ENCODE data around the gene INCA1.
A peak's percentile ranks its signal among the peaks of the same experiment; 100 is the strongest.

INCA1 gene

GRCh38 chr17:5003214-5003867, 6.0 kb upstream of the INCA1 start:
- H3K4me1 ChIP-seq (ENCODE audit: control insufficient read depth, low read depth, low read length), result peaks cover 16% of the 10 kb centered on the region
- no peaks in the 10 kb centered on the region for H3K9me3 ChIP-seq (ENCODE audit: control insufficient read depth, low read depth, low read length)
- no peak overlapping the region for H3K27ac ChIP-seq (ENCODE audit: low read length)
- H3K4me3 ChIP-seq (ENCODE audit: low read length), result no peak overlapping the region
- H3K9ac ChIP-seq (ENCODE audit: low read length), result no peak overlapping the region
- peaks cover 62% of the 10 kb centered on the region for H3K36me3 ChIP-seq (ENCODE audit: control insufficient read depth, low read depth, low read length)
- H3K27me3 ChIP-seq (ENCODE audit: control insufficient read depth, insufficient read depth, low read length), result no peaks in the 10 kb centered on the region

GRCh38 chr17:5002121-5002788, 4.9 kb upstream of the INCA1 start:
- Histone ChIP-seq H3K27me3 (ENCODE audit: control insufficient read depth, insufficient read depth, low read length) (no peaks in the 10 kb centered on the region), H3K27ac (ENCODE audit: low read length) (no peak overlapping the region)

GRCh38 chr17:5000237-5000639, 2.9 kb upstream of the INCA1 start:
- no peak overlapping the region for H3K9ac ChIP-seq (ENCODE audit: low read length)
- H3K36me3 ChIP-seq (ENCODE audit: control insufficient read depth, low read depth, low read length), result peaks cover 40% of the 10 kb centered on the region
- peaks cover 14% of the 10 kb centered on the region for H3K27me3 ChIP-seq (ENCODE audit: control insufficient read depth, insufficient read depth, low read length)
- no peak overlapping the region for H3K27ac ChIP-seq (ENCODE audit: low read length)
- H3K4me3 ChIP-seq (ENCODE audit: low read length), result no peak overlapping the region
- H3K9me3 ChIP-seq (ENCODE audit: control insufficient read depth, low read depth, low read length), result no peaks in the 10 kb centered on the region
- peaks cover 16% of the 10 kb centered on the region for H3K4me1 ChIP-seq (ENCODE audit: control insufficient read depth, low read depth, low read length)

More at GRCh38 chr17:5002121-5002788, 4.9 kb upstream of the INCA1 start:
- Histone ChIP-seq H3K4me1 (ENCODE audit: control insufficient read depth, low read depth, low read length) (peaks cover 16% of the 10 kb centered on the region), H3K9ac (ENCODE audit: low read length) (no peak overlapping the region), H3K4me3 (ENCODE audit: low read length) (no peak overlapping the region), H3K9me3 (ENCODE audit: control insufficient read depth, low read depth, low read length) (no peaks in the 10 kb centered on the region), H3K36me3 (ENCODE audit: control insufficient read depth, low read depth, low read length) (peaks cover 51% of the 10 kb centered on the region)

- Histone ChIP-seq H3K4me3 (ENCODE audit: low read length) (peak overlapping the region; percentile 87), H3K27me3 (ENCODE audit: control insufficient read depth, insufficient read depth, low read length) (peaks cover 14% of the 10 kb centered on the region), H3K4me1 (ENCODE audit: control insufficient read depth, low read depth, low read length) (peaks cover 16% of the 10 kb centered on the region), H3K9ac (ENCODE audit: low read length) (peak overlapping the region; percentile 9), H3K9me3 (ENCODE audit: control insufficient read depth, low read depth, low read length) (no peaks in the 10 kb centered on the region), H3K27ac (ENCODE audit: low read length) (no peak overlapping the region), H3K36me3 (ENCODE audit: control insufficient read depth, low read depth, low read length) (peaks cover 33% of the 10 kb centered on the region)
Observed at GRCh38 chr17:4999430-5000093, 2.2 kb upstream of the INCA1 start.

- H3K4me1 ChIP-seq (ENCODE audit: control insufficient read depth, low read depth, low read length), result peaks cover 16% of the 10 kb centered on the region
- no peaks in the 10 kb centered on the region for H3K9me3 ChIP-seq (ENCODE audit: control insufficient read depth, low read depth, low read length)
- H3K27me3 ChIP-seq (ENCODE audit: control insufficient read depth, insufficient read depth, low read length), result peaks cover 18% of the 10 kb centered on the region
- peaks cover 26% of the 10 kb centered on the region for H3K36me3 ChIP-seq (ENCODE audit: control insufficient read depth, low read depth, low read length)
- peak overlapping the region; percentile 87 for H3K4me3 ChIP-seq (ENCODE audit: low read length)
- peak overlapping the region; percentile 68 for H3K9ac ChIP-seq (ENCODE audit: low read length)
- H3K27ac ChIP-seq (ENCODE audit: low read length), result no peak overlapping the region
Observed at GRCh38 chr17:4998732-4999429, 1.6 kb upstream of the INCA1 start.

GRCh38 chr17:4998027-4998731, 857 bp upstream of the INCA1 start:
- Histone ChIP-seq H3K9ac (ENCODE audit: low read length) (peak overlapping the region; percentile 68), H3K9me3 (ENCODE audit: control insufficient read depth, low read depth, low read length) (no peaks in the 10 kb centered on the region), H3K36me3 (ENCODE audit: control insufficient read depth, low read depth, low read length) (peaks cover 19% of the 10 kb centered on the region), H3K4me3 (ENCODE audit: low read length) (peak overlapping the region; percentile 87), H3K4me1 (ENCODE audit: control insufficient read depth, low read depth, low read length) (peaks cover 16% of the 10 kb centered on the region), H3K27me3 (ENCODE audit: control insufficient read depth, insufficient read depth, low read length) (peaks cover 18% of the 10 kb centered on the region), H3K27ac (ENCODE audit: low read length) (no peak overlapping the region)

GRCh38 chr17:4994081-4994595, 3.2 kb downstream of the INCA1 start:
- Histone ChIP-seq H3K9ac (ENCODE audit: low read length) (no peak overlapping the region), H3K9me3 (ENCODE audit: control insufficient read depth, low read depth, low read length) (no peaks in the 10 kb centered on the region), H3K27me3 (ENCODE audit: control insufficient read depth, insufficient read depth, low read length) (peaks cover 24% of the 10 kb centered on the region), H3K4me3 (ENCODE audit: low read length) (no peak overlapping the region), H3K36me3 (ENCODE audit: control insufficient read depth, low read depth, low read length) (no peaks in the 10 kb centered on the region), H3K4me1 (ENCODE audit: control insufficient read depth, low read depth, low read length) (peaks cover 6% of the 10 kb centered on the region), H3K27ac (ENCODE audit: low read length) (no peak overlapping the region)

GRCh38 chr17:4987767-4988567, 9.4 kb downstream of the INCA1 start:
- no peak overlapping the region for H3K27ac ChIP-seq (ENCODE audit: low read length)
- peak overlapping the region; percentile 64 for H3K4me3 ChIP-seq (ENCODE audit: low read length)
- no peaks in the 10 kb centered on the region for H3K9me3 ChIP-seq (ENCODE audit: control insufficient read depth, low read depth, low read length)
- no peak overlapping the region for H3K9ac ChIP-seq (ENCODE audit: low read length)
- H3K27me3 ChIP-seq (ENCODE audit: control insufficient read depth, insufficient read depth, low read length), result peaks cover 30% of the 10 kb centered on the region
- peaks cover 6% of the 10 kb centered on the region for H3K4me1 ChIP-seq (ENCODE audit: control insufficient read depth, low read depth, low read length)
- no peaks in the 10 kb centered on the region for H3K36me3 ChIP-seq (ENCODE audit: control insufficient read depth, low read depth, low read length)

- peaks cover 6% of the 10 kb centered on the region for H3K4me1 ChIP-seq (ENCODE audit: control insufficient read depth, low read depth, low read length)
- no peaks in the 10 kb centered on the region for H3K36me3 ChIP-seq (ENCODE audit: control insufficient read depth, low read depth, low read length)
- no peak within 1 kb of the TSS for H3K27ac ChIP-seq (ENCODE audit: low read length)
- peaks cover 34% of the 10 kb centered on the region for H3K27me3 ChIP-seq (ENCODE audit: control insufficient read depth, insufficient read depth, low read length)
- peak within 1 kb of the TSS; percentile 64 for H3K4me3 ChIP-seq (ENCODE audit: low read length)
- no peaks in the 10 kb centered on the region for H3K9me3 ChIP-seq (ENCODE audit: control insufficient read depth, low read depth, low read length)
- no peak within 1 kb of the TSS for H3K9ac ChIP-seq (ENCODE audit: low read length)
Observed at GRCh38 chr17:4986951-4987766, 10.2 kb downstream of the INCA1 start, which contains the start of gene CAMTA2. TSS of gene CAMTA2 (minus strand) at chr17:4987675. CDS start at chr17:4986222, 1,453 bp downstream.

- H3K27ac ChIP-seq (ENCODE audit: low read length), result no peak overlapping the region
- H3K36me3 ChIP-seq (ENCODE audit: control insufficient read depth, low read depth, low read length), result no peaks in the 10 kb centered on the region
- peaks cover 34% of the 10 kb centered on the region for H3K27me3 ChIP-seq (ENCODE audit: control insufficient read depth, insufficient read depth, low read length)
- H3K9ac ChIP-seq (ENCODE audit: low read length), result no peak overlapping the region
- H3K9me3 ChIP-seq (ENCODE audit: control insufficient read depth, low read depth, low read length), result no peaks in the 10 kb centered on the region
- peak overlapping the region; percentile 64 for H3K4me3 ChIP-seq (ENCODE audit: low read length)
- H3K4me1 ChIP-seq (ENCODE audit: control insufficient read depth, low read depth, low read length), result peaks cover 6% of the 10 kb centered on the region
Observed at GRCh38 chr17:4986403-4986802, 10.9 kb downstream of the INCA1 start.
